RPMI8226 (cell line): ENCODE data around the gene BORA.
"Not testable (repeated sequence)": the region's sequence is repeated elsewhere in the genome, so short reads cannot be mapped to it uniquely, and the experiment has no call there.

Experiments used
- DNase-seq: peaks from one replicate; pipeline ENCODE4 v3.0.0-alpha.2; 2015

The BORA gene

GRCh38 chr13:72727417-72728289 lies at the start of gene BORA, which contains the start of gene MZT1:
BORA (plus strand) TSS chr13:72727923; CDS start chr13:72728941, 1,018 bp downstream.
MZT1 (minus strand) TSS chr13:72727629; CDS start chr13:72727602, 27 bp downstream.
- DNase-seq = peak; percentile 94

- no peak for DNase-seq
Measured at GRCh38 chr13:72678312-72678711, 49.4 kb upstream of the BORA start.

DNA sequence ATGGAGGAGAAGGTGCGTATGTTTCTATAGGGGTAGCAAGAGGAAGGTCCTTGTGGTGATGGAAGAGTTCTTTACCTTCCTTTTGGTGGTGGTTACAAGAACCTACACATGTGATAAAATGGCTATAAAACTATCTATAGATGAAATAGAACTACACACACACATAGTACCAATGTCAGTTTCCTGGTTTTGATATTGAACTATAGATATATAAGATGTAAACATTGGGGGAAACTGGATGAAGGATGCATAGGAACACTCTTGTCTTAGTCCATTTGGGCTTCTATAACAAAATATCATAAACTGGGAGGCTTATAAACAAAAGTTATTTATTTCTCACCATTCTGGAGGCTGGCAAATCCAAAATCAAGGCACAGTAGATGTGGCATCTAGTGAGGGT lies 47.4 kb upstream of the BORA start:
- DNase-seq = no peak

- no peak for DNase-seq
Measured at GRCh38 chr13:72686766-72687165, 41.0 kb upstream of the BORA start.

- DNase-seq = no peak
Measured at GRCh38 chr13:72689181-72689696, 38.5 kb upstream of the BORA start.

GRCh38 chr13:72692884-72693514 lies 34.7 kb upstream of the BORA start:
- no peak for DNase-seq

DNA sequence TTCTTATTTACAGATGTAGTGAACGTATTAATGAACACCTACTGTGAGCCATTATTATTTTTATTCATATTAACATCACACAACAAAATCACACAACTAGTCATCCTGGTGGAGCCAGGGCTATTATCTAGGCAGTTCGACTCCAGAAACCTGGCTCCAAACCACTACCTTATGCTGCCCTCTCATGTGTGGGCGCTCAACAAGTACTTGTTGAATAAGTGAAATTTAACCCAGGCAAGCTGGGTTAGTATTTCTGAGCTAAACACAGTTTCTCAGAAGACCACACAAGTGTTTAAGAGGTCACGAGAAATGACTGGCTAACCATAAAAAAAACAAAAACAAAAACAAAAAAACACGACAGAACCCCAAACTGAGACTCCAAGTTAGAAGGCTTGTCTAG lies 33.9 kb upstream of the BORA start:
- DNase-seq = no peak

DNA sequence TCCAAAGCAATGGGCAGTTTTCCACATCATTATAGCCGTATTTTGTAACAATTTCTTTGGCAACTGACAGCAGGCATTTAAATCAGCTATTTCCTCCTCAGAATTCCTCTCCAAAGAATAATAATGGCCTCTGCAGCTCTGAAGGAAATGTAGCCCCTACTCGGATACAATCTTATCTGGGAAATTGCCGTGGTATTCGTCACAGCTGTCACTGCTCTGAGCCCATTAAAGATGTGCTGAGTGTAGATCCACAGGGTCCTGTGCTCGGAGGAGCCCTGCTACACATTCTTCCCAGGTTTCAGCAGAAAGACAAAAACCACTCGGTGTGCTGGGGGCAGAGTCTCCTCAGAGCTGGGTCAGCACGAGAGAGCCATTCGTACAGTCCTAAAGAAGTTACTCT lies 33.4 kb upstream of the BORA start:
- DNase-seq = no peak

DNA sequence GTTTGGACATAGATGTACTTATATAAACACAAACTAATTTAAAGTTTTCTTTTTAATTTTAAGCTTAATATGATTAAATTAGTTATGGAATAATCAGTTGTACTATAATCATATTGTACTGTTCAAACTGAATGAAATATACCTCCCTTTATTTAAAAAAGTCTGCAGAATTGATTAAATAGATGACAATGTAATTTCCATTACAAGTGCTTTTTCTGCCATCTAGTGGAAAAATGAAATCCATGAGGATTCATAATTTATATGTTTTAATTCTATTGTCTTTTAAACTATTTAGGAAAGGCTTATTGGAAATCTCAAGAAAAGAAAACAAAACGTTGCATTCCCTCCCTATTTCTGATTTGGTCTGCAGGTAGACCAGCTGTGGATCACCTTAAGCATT lies 31.1 kb upstream of the BORA start:
- DNase-seq = no peak

DNA sequence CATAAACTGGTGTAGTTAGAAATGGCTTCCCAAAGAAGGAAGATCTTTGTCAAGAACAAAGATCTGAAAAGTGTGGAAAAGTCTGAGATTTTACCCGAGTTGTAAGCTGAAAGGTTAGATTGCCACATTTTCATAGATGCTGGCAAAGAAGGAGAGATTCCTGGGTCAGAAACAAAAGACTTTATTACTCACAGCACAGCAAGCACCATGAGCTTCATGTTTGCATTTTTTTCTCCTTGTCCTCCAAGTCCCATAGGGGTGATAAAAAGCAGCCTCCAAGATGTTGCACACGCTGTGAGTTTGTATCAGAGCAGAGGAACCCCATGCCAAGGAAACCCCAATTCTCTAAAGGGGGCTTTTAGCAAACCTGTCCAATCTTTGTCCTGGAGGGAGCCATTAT lies 29.6 kb upstream of the BORA start:
- no peak for DNase-seq

- DNase-seq = no peak
Measured at GRCh38 chr13:72700509-72700908, 27.2 kb upstream of the BORA start.

GRCh38 chr13:72716776-72717175 lies 10.9 kb upstream of the BORA start:
- DNase-seq = no peak

GRCh38 chr13:72726185-72726584 lies 1.5 kb upstream of the BORA start:
- not testable (repeated sequence) for DNase-seq

GRCh38 chr13:72726726-72727416 lies 852 bp upstream of the BORA start:
- peak; percentile 42 for DNase-seq

- no peak for DNase-seq
Measured at GRCh38 chr13:72728290-72728605, 525 bp downstream of the BORA start.

- DNase-seq = no peak
Measured at GRCh38 chr13:72737033-72737432, 9.3 kb downstream of the BORA start.

- no peak for DNase-seq
Measured at GRCh38 chr13:72740015-72740414, 12.3 kb downstream of the BORA start.

GRCh38 chr13:72745260-72745659 lies 17.5 kb downstream of the BORA start:
- DNase-seq = no peak

GRCh38 chr13:72751220-72751619 lies 23.5 kb downstream of the BORA start:
- no peak for DNase-seq

DNA sequence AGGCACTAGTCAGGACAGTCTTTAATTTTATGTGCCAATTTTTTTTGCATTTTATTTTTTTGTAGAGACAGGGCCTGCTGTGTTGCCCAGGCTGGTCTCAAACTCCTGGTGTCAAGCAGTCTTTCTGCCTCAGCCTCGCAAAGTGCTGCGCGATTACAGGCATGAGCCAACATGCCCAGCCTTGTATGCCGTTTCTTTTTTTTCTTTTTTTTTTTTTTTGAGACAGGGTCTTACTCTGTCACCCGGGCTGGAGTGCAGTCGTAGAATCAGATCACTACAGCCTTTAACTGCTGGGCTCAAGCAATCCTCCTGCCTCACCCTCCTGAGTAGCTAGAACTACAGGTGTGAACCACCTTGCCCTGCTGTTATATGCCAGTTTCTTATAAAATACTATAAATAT lies 26.4 kb downstream of the BORA start:
- DNase-seq = no peak

DNA sequence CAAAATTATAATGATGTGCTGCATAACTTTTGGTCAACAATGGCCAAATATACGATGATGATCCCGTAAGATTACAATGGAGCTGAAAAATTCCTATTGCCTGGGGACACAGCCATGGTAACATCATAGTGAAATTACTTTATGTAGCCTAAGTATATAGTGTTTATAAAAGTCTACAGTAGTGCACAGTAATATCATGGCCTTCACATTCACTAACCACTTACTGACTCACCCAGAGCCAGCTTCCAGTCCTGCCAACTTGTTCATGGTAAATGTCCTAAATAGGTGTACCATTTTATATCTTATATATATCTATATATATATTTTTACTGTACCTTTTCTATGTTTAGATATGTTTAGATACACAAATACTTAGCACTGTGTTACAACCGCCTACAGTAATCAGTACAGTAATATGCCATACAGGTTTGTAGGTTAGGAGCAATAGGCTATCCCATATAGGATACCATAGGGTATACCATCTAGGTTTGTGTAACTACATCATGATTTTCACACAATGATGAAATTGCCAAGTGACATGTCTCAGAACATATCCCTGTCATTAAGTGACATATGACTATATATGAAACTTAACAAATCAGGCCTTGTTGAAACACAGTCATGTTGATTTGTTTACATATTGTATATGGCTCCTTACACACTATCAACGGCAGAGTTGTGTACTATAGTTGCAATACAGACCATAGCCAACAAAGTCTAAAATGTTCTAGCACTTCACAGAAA lies 30.2 kb downstream of the BORA start:
- no peak for DNase-seq

DNA sequence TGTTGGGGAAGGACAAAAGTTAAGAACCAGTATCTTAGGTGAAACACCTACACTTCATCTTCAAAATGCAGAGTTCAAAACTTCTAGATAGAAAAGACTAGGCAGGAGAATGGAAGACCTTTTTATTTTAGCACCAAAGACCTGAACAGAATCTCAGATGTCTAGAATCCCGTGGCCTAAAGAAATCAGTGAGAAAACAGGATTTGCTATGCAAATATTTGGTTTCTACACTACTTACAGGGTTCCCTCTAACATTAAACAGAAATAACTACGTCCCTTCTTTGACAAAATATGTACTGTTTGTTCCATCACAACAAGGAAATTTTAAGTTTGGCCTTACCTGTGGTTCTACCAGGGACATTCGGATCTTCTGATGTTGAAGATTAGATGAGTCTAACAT lies 32.5 kb downstream of the BORA start:
- no peak for DNase-seq

DNA sequence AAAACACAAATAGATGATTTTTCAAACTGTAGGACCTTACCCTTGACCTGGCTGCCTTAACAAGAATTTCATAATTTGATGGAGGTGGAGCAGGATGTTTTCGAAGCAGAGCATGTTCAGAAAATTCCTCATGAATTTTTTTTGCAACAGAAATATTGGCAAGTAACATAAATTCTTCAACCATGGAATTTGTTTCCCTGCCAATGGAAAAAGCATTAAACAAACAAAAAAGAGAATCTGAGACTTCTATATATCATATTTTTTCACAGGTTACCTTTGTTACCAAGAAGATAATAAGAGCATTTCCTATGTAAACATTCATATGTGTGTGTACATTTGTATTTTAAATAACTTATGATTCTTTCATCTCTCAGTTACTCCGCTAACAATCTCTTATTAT lies 35.7 kb downstream of the BORA start:
- DNase-seq = no peak
